K562 (cell line): ENCODE data around the gene LST1. TPM values are rescaled to one million over a fixed set of nuclear protein-coding genes. Genes with fewer than 3 reads are reported as not detected.
A peak's percentile ranks its signal among the peaks of the same experiment; 100 is the strongest.

Source experiments
- CC2D1A ChIP-seq: fragments of 450-650 bp; IDR thresholded peaks from 2 replicates; pipeline ENCODE4 v1.6.1; 2017; ENCODE audit warnings: mild to moderate bottlenecking
- CCAR2 ChIP-seq: fragments of 200-400 bp; formaldehyde crosslinking; IDR thresholded peaks from 2 replicates; pipeline ENCODE4 v1.6.1; 2017; ENCODE audit warnings: mild to moderate bottlenecking, low read depth, low read length
- CGGBP1 ChIP-seq: fragments of 250-450 bp; sonication (Bioruptor Pico); IDR thresholded peaks from 2 replicates; pipeline ENCODE4 v1.9.0; 2021; ENCODE audit warnings: mild to moderate bottlenecking
- CHAMP1 ChIP-seq: fragments of 450-650 bp; IDR thresholded peaks from 2 replicates; pipeline ENCODE4 v1.6.1; 2016; ENCODE audit warnings: mild to moderate bottlenecking
- CHD2 ChIP-seq: IDR thresholded peaks from 2 replicates; pipeline ENCODE4 v1.6.1; 2011; ENCODE audit warnings: low read depth, low read length
- FUS ChIP-seq: fragments of 200-400 bp; formaldehyde crosslinking; optimal IDR thresholded peaks from 2 replicates; pipeline ENCODE3; 2017; ENCODE audit warnings: low read depth, low read length
- GABPA ChIP-seq: fragments of 200-800 bp; sonication (Bioruptor generic); conservative IDR thresholded peaks from 2 replicates; pipeline ENCODE4 v1.6.1; 2016; ENCODE audit warnings: low read depth, missing genetic modification characterization, missing compliant biosample characterization
- ILK ChIP-seq: fragments of 450-650 bp; IDR thresholded peaks from 2 replicates; pipeline ENCODE4 v1.6.1; 2016; ENCODE audit warnings: missing genetic modification characterization, low read depth, mild to moderate bottlenecking, missing compliant biosample characterization, moderate library complexity, borderline replicate concordance
- KAT8 ChIP-seq: fragments of 450-650 bp; IDR thresholded peaks from 2 replicates; pipeline ENCODE4 v1.6.1; 2016; ENCODE audit warnings: low read depth, mild to moderate bottlenecking
- LARP7 ChIP-seq: fragments of 450-650 bp; IDR thresholded peaks from 2 replicates; pipeline ENCODE4 v1.6.1; 2016
- MYBL2 ChIP-seq, 2 experiments: fragments of 450-650 bp in 1 of 2; sonication (generic) in 1 of 2; formaldehyde crosslinking in 1 of 2; IDR thresholded peaks; 2 replicates each; pipeline versions ENCODE4 v1.6.1 to v1.8.1; 2017 to 2022; ENCODE audit warnings: borderline replicate concordance in 1 of 2, inconsistent platforms in 1 of 2, low read depth in 1 of 2, mild to moderate bottlenecking in 1 of 2, missing genetic modification reagents in 1 of 2, moderate library complexity in 1 of 2
- NR2C1 ChIP-seq, 2 experiments: fragments of 450-650 bp; IDR thresholded peaks; 2 replicates each; pipeline ENCODE4 v1.6.1; 2017; ENCODE audit warnings: mild to moderate bottlenecking in 2 of 2, antibody characterized with exemption in 1 of 2, inconsistent platforms in 1 of 2, missing compliant biosample characterization in 1 of 2, missing genetic modification characterization in 1 of 2
- NR2C2 ChIP-seq, 2 experiments: fragments of 200-800 bp in 1 of 2; sonication (Bioruptor generic) in 1 of 2; sonication (generic) in 1 of 2; formaldehyde crosslinking in 1 of 2; IDR thresholded peaks; 2 replicates each; pipeline versions ENCODE4 v1.6.1 to v1.8.0; 2016 to 2022; ENCODE audit warnings: mild to moderate bottlenecking in 1 of 2, missing compliant biosample characterization in 1 of 2, missing genetic modification characterization in 1 of 2, missing genetic modification reagents in 1 of 2
- PHF21A ChIP-seq: fragments of 450-650 bp; IDR thresholded peaks from 2 replicates; pipeline ENCODE4 v1.6.1; 2017; ENCODE audit warnings: low read depth, borderline replicate concordance
- PRMT5 ChIP-seq: sonication (generic); formaldehyde crosslinking; IDR thresholded peaks from 2 replicates; pipeline ENCODE4 v1.5.0; 2020; ENCODE audit warnings: missing genetic modification reagents
- RAD21 ChIP-seq, 2 experiments: fragments of 250-450 bp in 1 of 2; fragments of 450-650 bp in 1 of 2; sonication (Bioruptor Pico) in 1 of 2; formaldehyde crosslinking in 1 of 2; IDR thresholded peaks in 1 of 2; conservative IDR thresholded peaks in 1 of 2; 2 replicates each; pipeline versions ENCODE4 v1.4.0 to v1.8.0; 2020 to 2022; ENCODE audit warnings: mild to moderate bottlenecking in 2 of 2, moderate library complexity in 1 of 2
- STAG1 ChIP-seq: sonication (generic); formaldehyde crosslinking; IDR thresholded peaks from 2 replicates; pipeline ENCODE4 v1.5.0; 2020; ENCODE audit warnings: missing genetic modification reagents, borderline replicate concordance
- WHSC1 ChIP-seq: IDR thresholded peaks from one replicate; pipeline ENCODE4 v1.6.1; 2012; ENCODE audit warnings: low read length, control low read depth, inconsistent platforms
- ZFX ChIP-seq: sonication (generic); formaldehyde crosslinking; IDR thresholded peaks from 2 replicates; pipeline ENCODE4 v1.8.0; 2022; ENCODE audit warnings: mild to moderate bottlenecking, missing genetic modification reagents, moderate library complexity
- ZNF134 ChIP-seq: fragments of 250-450 bp; sonication (Bioruptor Pico); conservative IDR thresholded peaks from 2 replicates; pipeline ENCODE4 v1.4.0; 2020
- ZNF316 ChIP-seq: fragments of 450-650 bp; IDR thresholded peaks from 2 replicates; pipeline ENCODE4 v1.6.1; 2016
- ZNF717 ChIP-seq: fragments of 250-450 bp; sonication (Bioruptor Pico); IDR thresholded peaks from 2 replicates; pipeline ENCODE4 v1.5.0; 2021
- polyA plus RNA-seq, 8 experiments: library from polyadenylated mRNA; depleted of rRNA in 4 of 8; stranded (reverse) in 5 of 8; unstranded in 3 of 8; fragments of >200 nt; fragmentation: Nextera tagmentation in 2 of 8; fragmentation: Illumina TruSeq in 1 of 8; extraction: Ambion mirVana in 2 of 8; extraction: Trizol in 1 of 8; gene quantifications; 2 replicates each; pipeline versions ENCODE4 v1.2.1 to v1.2.3, GENCODE V29; 2011 to 2014; ENCODE audit warnings: inconsistent platforms in 1 of 8, missing spikeins in 1 of 8
- total RNA-seq, 7 experiments: library from RNA; depleted of rRNA in 6 of 7; stranded (reverse); fragments of >200 nt in 6 of 7; fragmentation: Illumina TruSeq in 2 of 7; extraction: Trizol in 2 of 7; gene quantifications; 2 replicates each; pipeline versions ENCODE4 v1.2.1 to v1.2.3, GENCODE V29; 2011 to 2021; ENCODE audit warnings: low replicate concordance in 1 of 7
- TF ChIP-seq, protein P1 (sequence below): fragments of 250-450 bp; sonication (Bioruptor Pico); IDR thresholded peaks from 2 replicates; pipeline ENCODE4 v1.8.0; 2021; ENCODE audit warnings: borderline replicate concordance, mild to moderate bottlenecking, moderate library complexity; ENCODE audit not compliant: poor library complexity, severe bottlenecking

The LST1 gene
- total and polyA plus RNA-seq, 9 of the 15 experiments (the other 6 are each of a cell fraction or from before 2014, with no cell fraction given): 0.82 to 7.8 (median 1.7) TPM

DNA sequence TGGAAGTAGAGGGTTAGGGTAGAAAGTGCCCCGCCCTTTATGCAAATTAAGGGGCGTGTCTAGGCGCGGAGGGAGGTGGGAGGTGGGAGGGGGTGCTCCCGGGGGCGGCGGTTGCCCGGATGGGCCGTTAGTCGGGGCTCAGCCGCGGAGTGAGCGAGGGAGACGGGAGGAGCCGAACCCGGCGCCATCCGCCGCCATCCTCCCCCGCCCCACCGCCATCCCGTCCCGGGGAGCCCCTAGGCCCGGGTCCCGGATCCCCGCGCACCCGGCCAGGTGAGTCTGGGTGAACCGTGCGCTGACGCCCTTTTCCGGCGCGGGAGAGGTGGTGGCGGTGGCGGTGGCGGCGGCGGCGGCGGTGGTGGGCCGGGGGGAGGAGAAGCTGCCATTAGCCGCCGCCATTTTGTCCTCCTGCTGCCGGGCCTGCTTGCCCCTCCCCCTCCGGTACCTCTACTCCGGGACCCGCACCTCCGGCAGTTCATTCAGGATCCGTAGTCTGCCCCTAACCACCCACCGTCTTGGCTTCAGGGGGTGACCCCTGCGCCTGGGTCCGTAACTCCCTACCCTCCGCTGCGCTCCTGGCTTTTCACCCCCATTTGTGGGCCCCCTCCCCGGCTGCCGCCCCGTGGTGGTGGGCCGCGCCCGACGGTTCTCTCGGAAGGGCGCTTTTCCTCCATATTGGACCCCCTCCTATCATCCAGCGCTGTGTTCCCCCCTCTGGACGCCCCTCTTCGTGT is 34.7 kb downstream of the LST1 start, which contains the start of gene PRRC2A (continued):
- TF ChIP-seq NR2C2 (CRISPR knock-in tag; IDR thresholded peaks at IDR 0.05): 0 out of 2 replicates have a peak, but pooled peaks have one; percentile 29
- TF ChIP-seq NR2C2 (tag; IDR thresholded peaks at IDR 0.05): peak; percentile 92
- peak; percentile 59 for TF ChIP-seq FUS
- 0 out of 2 replicates have a peak, but pooled peaks have one; percentile 23 for TF ChIP-seq ZNF316
- TF ChIP-seq ZFX (CRISPR knock-in tag): peak; percentile 93
- TF ChIP-seq MYBL2 (IDR thresholded peaks at IDR 0.05; ENCODE audit: low read depth): no peak
- TF ChIP-seq MYBL2 (CRISPR knock-in tag; IDR thresholded peaks at IDR 0.05; ENCODE audit: borderline replicate concordance): no peak
- peak; percentile 66 for TF ChIP-seq CHAMP1
- TF ChIP-seq CGGBP1 (CRISPR knock-in tag): peak; percentile 86; the same call in 1 of the 2 replicates
- peak; percentile 18; the same call in 1 of the 2 replicates for TF ChIP-seq STAG1 (CRISPR knock-in tag)
- no peak for TF ChIP-seq ILK (tag)
- TF ChIP-seq WHSC1: no peak
- peak; percentile 85; the same call in 1 of the 2 replicates for TF ChIP-seq LARP7
- TF ChIP-seq, protein P1, sequence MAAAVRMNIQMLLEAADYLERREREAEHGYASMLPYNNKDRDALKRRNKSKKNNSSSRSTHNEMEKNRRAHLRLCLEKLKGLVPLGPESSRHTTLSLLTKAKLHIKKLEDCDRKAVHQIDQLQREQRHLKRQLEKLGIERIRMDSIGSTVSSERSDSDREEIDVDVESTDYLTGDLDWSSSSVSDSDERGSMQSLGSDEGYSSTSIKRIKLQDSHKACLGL (CRISPR knock-in tag): peak; percentile 35
- peak; percentile 52 for TF ChIP-seq NR2C1 (IDR thresholded peaks at IDR 0.05)
- peak; percentile 60; the same call in 1 of the 2 replicates for TF ChIP-seq NR2C1 (tag; IDR thresholded peaks at IDR 0.05)
- TF ChIP-seq CC2D1A: no peak
- TF ChIP-seq CCAR2: no peak
- TF ChIP-seq CHD2: peak; percentile 59
- peak; percentile 57; the same call in 1 of the 2 replicates for TF ChIP-seq PHF21A
- peak; percentile 72 for TF ChIP-seq ZNF134
- TF ChIP-seq ZNF717 (CRISPR knock-in tag): peak; percentile 29; the same call in 1 of the 2 replicates
- peak; percentile 65 for TF ChIP-seq GABPA
- TF ChIP-seq KAT8: peak; percentile 78
- peak in 1 of 2 experiments; percentile 1; a peak in 1 of 4 replicates for TF ChIP-seq RAD21 (CRISPR knock-in tag; conservative IDR thresholded peaks at IDR 0.05 in 1 of 2, IDR thresholded peaks at IDR 0.05 in 1 of 2)
- TF ChIP-seq PRMT5 (CRISPR knock-in tag): peak; percentile 60; the same call in 1 of the 2 replicates
